Measurements from ENCODE around the gene YWHAE.

DNA sequence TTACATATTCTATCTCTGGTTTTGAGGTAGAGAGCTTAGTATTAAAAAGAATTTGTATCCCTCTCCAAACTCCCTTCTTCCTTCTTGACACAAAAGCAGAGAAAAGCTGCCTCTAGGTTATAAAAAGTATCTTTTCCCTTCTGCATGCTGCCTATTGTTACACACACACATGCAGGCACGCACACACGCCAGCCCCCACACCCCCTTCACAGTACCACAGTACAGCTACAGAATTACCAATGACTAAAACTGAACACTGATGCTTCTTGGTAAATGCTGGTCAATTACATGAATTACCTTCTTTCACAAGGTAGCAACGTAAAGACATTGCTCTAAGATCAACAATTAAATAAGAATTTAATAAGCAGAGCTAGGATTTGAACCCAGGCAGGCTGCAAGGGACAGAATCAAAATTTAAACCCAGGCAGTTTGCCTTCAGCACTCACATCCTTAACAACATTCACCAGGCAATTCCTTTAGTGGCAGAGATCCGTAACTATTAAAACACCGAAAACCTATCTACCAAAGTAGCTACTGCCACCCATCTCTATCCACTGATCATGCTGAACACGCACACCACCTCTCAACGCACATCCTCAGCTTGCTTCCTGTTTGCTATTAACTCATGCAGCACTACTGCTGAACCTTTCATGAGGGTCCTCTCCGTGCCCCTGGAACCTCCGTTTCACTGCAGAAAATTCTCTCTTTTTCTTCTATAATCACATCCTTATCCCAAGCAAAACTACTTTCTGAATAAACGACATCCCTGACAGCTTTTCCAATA lies 37.8 kb downstream of the YWHAE start:
- TF ChIP-seq POLR2A (IDR thresholded peaks at IDR 0.05; ENCODE audit: low read depth, low read length) = no peak
- no peak for TF ChIP-seq POLR2AphosphoS5 (IDR thresholded peaks at IDR 0.05; ENCODE audit: low read depth, low read length)
- TF ChIP-seq TAF1 (IDR thresholded peaks at IDR 0.05; ENCODE audit: low read depth, low read length) = no peak
- no peak for TF ChIP-seq POU2F2 (IDR thresholded peaks at IDR 0.05; ENCODE audit: low read depth, low read length)
- TF ChIP-seq SPI1 (IDR thresholded peaks at IDR 0.05; ENCODE audit: low read depth, low read length) = no peak

Measured in GM12891 (cell line).